PC-9 (cell line): ENCODE measurements around the gene DOCK1.

Experiments
- CTCF ChIP-seq: fragments of 200-600 bp; sonication (generic); conservative IDR thresholded peaks from 2 replicates; pipeline ENCODE4 v1.6.1; 2017; ENCODE audit warnings: mixed run types, antibody characterized with exemption, mild to moderate bottlenecking, moderate library complexity
- EZH2 ChIP-seq: fragments of 200-600 bp; sonication (generic); IDR thresholded peaks from 2 replicates; pipeline ENCODE4 v1.8.0; 2017; ENCODE audit warnings: antibody characterized with exemption, low read depth

- TF ChIP-seq CTCF, result no peak
- no peak for TF ChIP-seq EZH2
These were observed 408.9 kb downstream of the DOCK1 start for GRCh38 chr10:127313996-127314700.
